SU-DHL-6 (cell line): ENCODE measurements around the gene ERCC3.

ENCODE experiments used
- H2AFZ ChIP-seq: fragments of 200-600 bp; sonication (generic); 2 replicates; pipeline ENCODE4 v1.6.1; 2014; ENCODE audit warnings: low read depth, mild to moderate bottlenecking, moderate library complexity, mixed read lengths, antibody characterized with exemption, low read length; ENCODE audit not compliant: severe bottlenecking
- H3F3A ChIP-seq: fragments of 200-600 bp; shearing (Covaris generic); 2 replicates; pipeline ENCODE4 v1.6.0; 2016; ENCODE audit warnings: antibody characterized with exemption, mild to moderate bottlenecking; ENCODE audit not compliant: insufficient read depth
- H3K27ac ChIP-seq: fragments of 200-600 bp; sonication (generic); 2 replicates; pipeline ENCODE4 v1.5.1; 2016; ENCODE audit warnings: low read depth, mild to moderate bottlenecking, low read length, moderate library complexity, mixed read lengths
- H3K27me3 ChIP-seq: fragments of 200-600 bp; sonication (generic), shearing (Covaris generic); 2 replicates; pipeline ENCODE4 v1.6.0; 2014; ENCODE audit warnings: mild to moderate bottlenecking, low read length
- H3K36me3 ChIP-seq: fragments of 200-600 bp; sonication (generic); 2 replicates; pipeline ENCODE4 v1.6.1; 2014; ENCODE audit warnings: mild to moderate bottlenecking, low read length, mixed read lengths
- H3K4me2 ChIP-seq: fragments of 300-600, 200-600 bp; shearing (Covaris generic), sonication (generic); 2 replicates; pipeline ENCODE4 v1.6.0; 2014; ENCODE audit warnings: low read length, low read depth, mild to moderate bottlenecking; ENCODE audit not compliant: poor library complexity, severe bottlenecking
- H3K4me3 ChIP-seq: fragments of 200-600 bp; sonication (generic); 2 replicates; pipeline ENCODE4 v1.5.1; 2014; ENCODE audit warnings: antibody characterized with exemption, low read length, mild to moderate bottlenecking, mixed read lengths; ENCODE audit not compliant: insufficient read depth, poor library complexity, severe bottlenecking
- H3K79me2 ChIP-seq: fragments of 200-600 bp; sonication (generic); 2 replicates; pipeline ENCODE4 v1.6.1; 2014; ENCODE audit warnings: mild to moderate bottlenecking, low read length, moderate library complexity; ENCODE audit not compliant: insufficient read depth
- H3K9ac ChIP-seq: fragments of 200-600 bp; sonication (generic); 2 replicates; pipeline ENCODE4 v1.7.0; 2014; ENCODE audit warnings: mild to moderate bottlenecking, low read length
- H3K9me2 ChIP-seq: fragments of 200-600 bp; sonication (generic); replicated peaks from 2 replicates; pipeline ENCODE4 v1.6.1; 2014; ENCODE audit warnings: low read length; ENCODE audit not compliant: insufficient read depth
- H3K9me3 ChIP-seq: fragments of 200-600 bp; sonication (generic); 2 replicates; pipeline ENCODE4 v1.6.1; 2014; ENCODE audit warnings: low read length, mixed read lengths; ENCODE audit not compliant: insufficient read depth
- H4K20me1 ChIP-seq: fragments of 200-600 bp; sonication (generic); 2 replicates; pipeline ENCODE4 v1.6.1; 2014; ENCODE audit warnings: low read depth, mild to moderate bottlenecking, antibody characterized with exemption, low read length, moderate library complexity, mixed read lengths
- EZH2phosphoT487 ChIP-seq: fragments of 200-600 bp; sonication (generic), shearing (Covaris generic); conservative IDR thresholded peaks from 2 replicates; pipeline ENCODE4 v1.6.1; 2018; ENCODE audit warnings: mild to moderate bottlenecking, antibody characterized with exemption, low read length, moderate library complexity, mixed read lengths
- TF ChIP-seq, protein P1 (sequence below): fragments of 200-600 bp; sonication (generic); IDR thresholded peaks from one replicate; pipeline ENCODE4 v1.5.1; 2017; ENCODE audit warnings: antibody characterized with exemption, mild to moderate bottlenecking, low read length, moderate library complexity; ENCODE audit not compliant: insufficient read depth, poor library complexity, severe bottlenecking

ERCC3 gene

DNA sequence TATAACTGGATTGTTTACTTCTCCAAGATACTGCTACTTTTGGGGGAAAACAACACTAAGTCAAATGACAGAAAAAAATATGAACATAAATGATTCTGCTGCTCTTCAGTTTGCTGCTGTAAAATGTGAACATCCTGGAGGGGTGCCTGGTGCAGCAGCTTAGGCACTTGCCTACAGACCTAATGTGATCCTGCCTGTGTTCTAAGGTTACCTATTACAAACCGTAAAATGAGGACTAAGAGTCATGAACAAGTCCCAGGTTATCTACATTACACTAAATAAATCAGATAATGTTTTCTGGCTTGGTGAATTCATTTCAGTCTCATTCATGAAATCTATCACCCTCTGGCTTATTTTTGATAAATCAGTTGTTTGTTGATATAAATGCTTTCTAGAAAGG lies 38.4 kb upstream of the ERCC3 start:
- Histone ChIP-seq H3K4me3 (no peak overlapping the region), H3K79me2 (no peaks in the 10 kb centered on the region), H2AFZ (no peak overlapping the region), H3K9ac (no peak overlapping the region), H3K36me3 (peaks cover 20% of the 10 kb centered on the region; the same call in 1 of the 2 replicates), H3K4me2 (no peak overlapping the region), H3F3A (no peaks in the 10 kb centered on the region; the same call in 1 of the 2 replicates), H3K27me3 (no peaks in the 10 kb centered on the region), H3K27ac (no peak overlapping the region), H3K9me3 (no peaks in the 10 kb centered on the region), H3K9me2 (no peaks in the 10 kb centered on the region), H4K20me1 (no peaks in the 10 kb centered on the region)
- TF ChIP-seq EZH2phosphoT487 = no peak
- TF ChIP-seq, protein P1, sequence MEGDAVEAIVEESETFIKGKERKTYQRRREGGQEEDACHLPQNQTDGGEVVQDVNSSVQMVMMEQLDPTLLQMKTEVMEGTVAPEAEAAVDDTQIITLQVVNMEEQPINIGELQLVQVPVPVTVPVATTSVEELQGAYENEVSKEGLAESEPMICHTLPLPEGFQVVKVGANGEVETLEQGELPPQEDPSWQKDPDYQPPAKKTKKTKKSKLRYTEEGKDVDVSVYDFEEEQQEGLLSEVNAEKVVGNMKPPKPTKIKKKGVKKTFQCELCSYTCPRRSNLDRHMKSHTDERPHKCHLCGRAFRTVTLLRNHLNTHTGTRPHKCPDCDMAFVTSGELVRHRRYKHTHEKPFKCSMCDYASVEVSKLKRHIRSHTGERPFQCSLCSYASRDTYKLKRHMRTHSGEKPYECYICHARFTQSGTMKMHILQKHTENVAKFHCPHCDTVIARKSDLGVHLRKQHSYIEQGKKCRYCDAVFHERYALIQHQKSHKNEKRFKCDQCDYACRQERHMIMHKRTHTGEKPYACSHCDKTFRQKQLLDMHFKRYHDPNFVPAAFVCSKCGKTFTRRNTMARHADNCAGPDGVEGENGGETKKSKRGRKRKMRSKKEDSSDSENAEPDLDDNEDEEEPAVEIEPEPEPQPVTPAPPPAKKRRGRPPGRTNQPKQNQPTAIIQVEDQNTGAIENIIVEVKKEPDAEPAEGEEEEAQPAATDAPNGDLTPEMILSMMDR = no peak

DNA sequence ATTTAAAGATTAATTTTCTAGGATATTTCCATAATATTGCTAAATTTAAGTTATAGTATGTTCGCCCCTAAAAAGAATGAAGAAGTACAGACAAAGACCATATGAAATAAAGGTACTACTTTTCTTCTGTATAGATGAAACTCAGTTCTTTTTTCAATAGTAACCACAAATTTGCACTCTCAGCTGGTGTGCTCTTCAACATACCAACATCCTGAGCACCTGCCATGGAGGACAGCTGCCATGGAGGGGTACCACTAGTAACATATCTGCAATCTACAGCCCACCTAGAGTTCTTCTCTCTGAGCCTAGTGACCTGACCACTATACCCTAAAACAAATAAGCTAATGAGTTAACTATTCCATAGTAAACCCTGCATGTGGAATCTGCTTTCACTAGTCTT lies 36.8 kb upstream of the ERCC3 start:
- Histone ChIP-seq H3K27me3 (no peaks in the 10 kb centered on the region), H3K9me3 (no peaks in the 10 kb centered on the region), H4K20me1 (no peaks in the 10 kb centered on the region; the same call in 1 of the 2 replicates), H3K9me2 (no peaks in the 10 kb centered on the region), H2AFZ (no peak overlapping the region), H3K4me2 (no peak overlapping the region), H3K36me3 (peaks cover 21% of the 10 kb centered on the region; the same call in 1 of the 2 replicates), H3K9ac (no peak overlapping the region), H3K27ac (no peak overlapping the region), H3K79me2 (no peaks in the 10 kb centered on the region), H3F3A (no peaks in the 10 kb centered on the region; the same call in 1 of the 2 replicates), H3K4me3 (no peak overlapping the region)
- TF ChIP-seq EZH2phosphoT487 = no peak
- TF ChIP-seq, protein P1 = no peak

DNA sequence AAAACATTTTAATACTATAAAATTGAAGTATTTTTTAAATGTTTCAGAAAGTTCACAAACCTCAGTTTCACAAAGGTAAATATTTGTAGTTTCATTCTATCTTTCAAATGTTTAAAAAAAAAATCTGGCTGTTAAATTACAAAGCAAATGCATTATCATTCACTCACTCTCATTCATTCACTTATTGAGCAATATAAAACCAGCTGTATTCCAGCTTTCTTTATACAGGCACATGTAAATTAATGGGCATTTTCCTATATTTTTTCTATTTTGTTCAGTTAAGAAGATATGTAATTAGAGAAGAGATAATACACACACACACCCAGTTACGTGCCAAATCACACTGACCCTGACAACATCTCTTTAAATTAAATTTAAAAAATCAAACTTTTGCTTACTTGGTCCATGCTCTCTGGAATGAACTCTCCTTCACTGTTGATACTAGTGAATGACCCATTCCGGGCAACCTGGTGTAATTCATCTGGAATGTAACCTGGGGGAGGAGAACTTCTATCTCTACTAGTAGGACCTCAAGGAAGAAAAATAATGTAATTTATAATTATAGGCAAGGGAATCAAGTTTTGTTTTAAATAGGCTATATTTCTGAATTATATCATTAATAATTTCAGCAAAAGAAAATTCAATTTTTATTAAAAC lies 32.5 kb upstream of the ERCC3 start:
- Histone ChIP-seq H3K27me3 (no peaks in the 10 kb centered on the region), H3K27ac (no peak overlapping the region), H3K9me3 (no peaks in the 10 kb centered on the region), H3K36me3 (peaks cover 37% of the 10 kb centered on the region), H3K79me2 (no peaks in the 10 kb centered on the region), H4K20me1 (no peaks in the 10 kb centered on the region; the same call in 1 of the 2 replicates), H3K4me2 (no peak overlapping the region), H3K9ac (no peak overlapping the region), H3K4me3 (no peak overlapping the region), H2AFZ (no peak overlapping the region), H3K9me2 (no peaks in the 10 kb centered on the region), H3F3A (no peaks in the 10 kb centered on the region)
- TF ChIP-seq EZH2phosphoT487 = no peak
- TF ChIP-seq, protein P1 = no peak
